ENCODE data around the gene TCEAL5.
"Not testable (repeated sequence)": the region's sequence is repeated elsewhere in the genome, so short reads cannot be mapped to it uniquely, and the experiment has no call there.

Gene TCEAL5

DNA sequence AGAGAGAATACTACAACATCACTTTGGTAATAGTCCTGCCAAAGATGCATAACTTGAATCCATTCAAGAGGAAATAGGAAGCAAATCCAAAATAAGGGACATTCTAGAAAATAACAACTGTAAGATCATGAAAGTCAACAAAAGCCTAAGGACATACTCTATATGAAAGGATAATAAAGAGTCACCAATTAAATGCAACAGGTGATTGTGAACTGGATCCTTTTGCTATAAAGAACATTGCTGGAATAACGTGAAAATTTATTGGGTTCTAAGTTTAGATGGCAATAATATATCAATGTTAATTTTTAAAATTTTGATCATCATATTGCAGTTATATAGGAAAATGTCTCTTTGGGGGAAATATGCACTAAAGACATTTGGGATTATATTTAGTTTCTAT is 41.7 kb downstream of the TCEAL5 start:
- no peak for DNase-seq (ENCODE audit: low spot score)

DNA sequence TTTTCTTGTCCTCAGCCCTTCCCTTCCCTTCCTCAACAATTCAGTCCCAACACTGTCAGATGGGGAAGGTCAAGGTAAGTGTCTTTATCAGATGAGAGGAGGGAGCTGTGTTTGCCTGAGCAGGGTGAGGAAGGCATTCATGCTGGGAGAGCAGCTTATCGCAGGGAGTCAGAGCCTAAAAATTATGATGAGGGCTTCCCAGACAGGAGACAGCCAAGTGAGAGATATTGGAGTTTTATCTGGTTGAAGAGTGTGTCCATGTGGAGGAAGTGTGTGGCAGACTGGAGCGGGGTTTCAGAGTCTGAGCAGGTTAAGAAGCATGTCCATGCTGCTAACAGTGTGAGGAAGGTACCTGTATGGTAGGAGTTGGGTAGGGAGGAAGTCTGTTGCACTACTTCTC is 43.3 kb downstream of the TCEAL5 start:
- DNase-seq (ENCODE audit: low spot score), result no peak

DNA sequence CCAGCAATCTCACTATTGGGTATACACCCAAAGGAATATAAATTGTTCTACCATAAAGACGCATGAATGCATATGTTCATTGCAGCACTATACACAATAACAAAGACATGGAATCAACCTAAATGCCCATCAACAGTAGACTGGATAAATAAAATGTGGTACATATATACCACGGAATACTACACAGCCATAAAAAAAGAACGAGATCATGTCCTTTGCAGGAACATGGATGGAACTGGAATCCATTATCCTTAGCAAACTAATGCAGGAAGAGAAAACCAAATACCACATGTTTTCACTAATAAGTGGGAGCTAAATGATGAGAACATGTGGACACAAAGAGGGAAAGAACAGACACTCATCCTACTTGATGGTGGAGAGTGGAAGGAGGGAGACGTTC is 50.6 kb downstream of the TCEAL5 start:
- DNase-seq (ENCODE audit: low spot score), result not testable (repeated sequence)
